WTC11 (cell line): ENCODE data around the gene EMX1.

Source experiments
- IRF2 ChIP-seq: sonication (generic); formaldehyde crosslinking; IDR thresholded peaks from 2 replicates; pipeline ENCODE4 v1.8.0; 2022; ENCODE audit warnings: low read depth, missing genetic modification reagents, borderline replicate concordance
- JUN ChIP-seq: sonication (generic); formaldehyde crosslinking; IDR thresholded peaks from 2 replicates; pipeline ENCODE4 v1.8.0; 2023; ENCODE audit warnings: mild to moderate bottlenecking, missing genetic modification reagents
- NR2C2 ChIP-seq: sonication (generic); formaldehyde crosslinking; IDR thresholded peaks from 2 replicates; pipeline ENCODE4 v1.8.0; 2022; ENCODE audit warnings: mild to moderate bottlenecking, missing genetic modification reagents
- ZNF232 ChIP-seq: sonication (generic); formaldehyde crosslinking; IDR thresholded peaks from 2 replicates; pipeline ENCODE4 v1.8.0; 2022; ENCODE audit warnings: mild to moderate bottlenecking, missing genetic modification reagents
- TF ChIP-seq, protein P1 (sequence below): fragments of 200-600 bp; IDR thresholded peaks from 2 replicates; pipeline ENCODE4 v1.8.0; 2022; ENCODE audit warnings: antibody characterized with exemption
- TF ChIP-seq, protein P2 (sequence below): sonication (generic); formaldehyde crosslinking; IDR thresholded peaks from 2 replicates; pipeline ENCODE4 v1.8.1; 2022; ENCODE audit warnings: low read depth, missing genetic modification reagents, borderline replicate concordance
- TF ChIP-seq, protein P3 (sequence below): sonication (generic); formaldehyde crosslinking; IDR thresholded peaks from 2 replicates; pipeline ENCODE4 v1.8.1; 2023; ENCODE audit warnings: mild to moderate bottlenecking, missing genetic modification reagents, borderline replicate concordance
- TF ChIP-seq, protein P4 (sequence below): sonication (generic); formaldehyde crosslinking; IDR thresholded peaks from 2 replicates; pipeline ENCODE4 v1.8.0; 2022; ENCODE audit warnings: mild to moderate bottlenecking, missing genetic modification reagents
- TF ChIP-seq, protein P5 (sequence below): sonication (generic); formaldehyde crosslinking; IDR thresholded peaks from 2 replicates; pipeline ENCODE4 v1.8.1; 2022; ENCODE audit warnings: missing genetic modification reagents, borderline replicate concordance

DNA sequence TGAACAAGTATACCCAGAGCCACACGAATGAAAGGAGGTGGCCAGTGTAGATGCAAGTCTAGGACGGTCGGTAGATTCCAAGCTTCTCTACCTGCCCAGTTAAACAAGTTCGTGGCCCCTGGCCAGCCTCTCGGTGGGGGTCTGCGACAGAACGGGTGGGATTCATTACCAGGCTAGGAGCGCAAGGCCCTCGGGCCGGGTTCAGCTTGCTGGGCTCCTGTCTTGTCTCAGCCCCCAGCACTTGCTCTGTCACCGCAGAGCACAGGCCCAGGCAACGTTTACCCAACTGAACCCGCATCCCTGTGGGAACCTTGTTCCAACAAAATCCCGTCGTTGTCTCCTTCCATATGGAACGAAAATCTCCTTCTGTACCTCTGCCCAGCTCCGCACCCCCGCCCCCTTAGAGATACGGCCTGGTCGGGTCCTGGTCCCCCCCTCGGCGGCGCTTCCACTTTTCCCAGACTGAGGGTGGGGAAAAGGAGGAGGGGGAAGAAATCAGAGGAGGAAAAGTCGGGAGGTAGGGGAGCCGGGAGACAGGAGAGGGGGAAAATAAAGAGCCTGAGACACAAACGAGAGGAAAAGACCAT, 1.9 kb upstream of the EMX1 start:
- TF ChIP-seq, protein P1, sequence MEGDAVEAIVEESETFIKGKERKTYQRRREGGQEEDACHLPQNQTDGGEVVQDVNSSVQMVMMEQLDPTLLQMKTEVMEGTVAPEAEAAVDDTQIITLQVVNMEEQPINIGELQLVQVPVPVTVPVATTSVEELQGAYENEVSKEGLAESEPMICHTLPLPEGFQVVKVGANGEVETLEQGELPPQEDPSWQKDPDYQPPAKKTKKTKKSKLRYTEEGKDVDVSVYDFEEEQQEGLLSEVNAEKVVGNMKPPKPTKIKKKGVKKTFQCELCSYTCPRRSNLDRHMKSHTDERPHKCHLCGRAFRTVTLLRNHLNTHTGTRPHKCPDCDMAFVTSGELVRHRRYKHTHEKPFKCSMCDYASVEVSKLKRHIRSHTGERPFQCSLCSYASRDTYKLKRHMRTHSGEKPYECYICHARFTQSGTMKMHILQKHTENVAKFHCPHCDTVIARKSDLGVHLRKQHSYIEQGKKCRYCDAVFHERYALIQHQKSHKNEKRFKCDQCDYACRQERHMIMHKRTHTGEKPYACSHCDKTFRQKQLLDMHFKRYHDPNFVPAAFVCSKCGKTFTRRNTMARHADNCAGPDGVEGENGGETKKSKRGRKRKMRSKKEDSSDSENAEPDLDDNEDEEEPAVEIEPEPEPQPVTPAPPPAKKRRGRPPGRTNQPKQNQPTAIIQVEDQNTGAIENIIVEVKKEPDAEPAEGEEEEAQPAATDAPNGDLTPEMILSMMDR, result no peak
- TF ChIP-seq, protein P2, sequence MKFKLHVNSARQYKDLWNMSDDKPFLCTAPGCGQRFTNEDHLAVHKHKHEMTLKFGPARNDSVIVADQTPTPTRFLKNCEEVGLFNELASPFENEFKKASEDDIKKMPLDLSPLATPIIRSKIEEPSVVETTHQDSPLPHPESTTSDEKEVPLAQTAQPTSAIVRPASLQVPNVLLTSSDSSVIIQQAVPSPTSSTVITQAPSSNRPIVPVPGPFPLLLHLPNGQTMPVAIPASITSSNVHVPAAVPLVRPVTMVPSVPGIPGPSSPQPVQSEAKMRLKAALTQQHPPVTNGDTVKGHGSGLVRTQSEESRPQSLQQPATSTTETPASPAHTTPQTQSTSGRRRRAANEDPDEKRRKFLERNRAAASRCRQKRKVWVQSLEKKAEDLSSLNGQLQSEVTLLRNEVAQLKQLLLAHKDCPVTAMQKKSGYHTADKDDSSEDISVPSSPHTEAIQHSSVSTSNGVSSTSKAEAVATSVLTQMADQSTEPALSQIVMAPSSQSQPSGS (CRISPR knock-in tag), result no peak
- no peak for TF ChIP-seq ZNF232 (CRISPR knock-in tag)
- TF ChIP-seq, protein P3, sequence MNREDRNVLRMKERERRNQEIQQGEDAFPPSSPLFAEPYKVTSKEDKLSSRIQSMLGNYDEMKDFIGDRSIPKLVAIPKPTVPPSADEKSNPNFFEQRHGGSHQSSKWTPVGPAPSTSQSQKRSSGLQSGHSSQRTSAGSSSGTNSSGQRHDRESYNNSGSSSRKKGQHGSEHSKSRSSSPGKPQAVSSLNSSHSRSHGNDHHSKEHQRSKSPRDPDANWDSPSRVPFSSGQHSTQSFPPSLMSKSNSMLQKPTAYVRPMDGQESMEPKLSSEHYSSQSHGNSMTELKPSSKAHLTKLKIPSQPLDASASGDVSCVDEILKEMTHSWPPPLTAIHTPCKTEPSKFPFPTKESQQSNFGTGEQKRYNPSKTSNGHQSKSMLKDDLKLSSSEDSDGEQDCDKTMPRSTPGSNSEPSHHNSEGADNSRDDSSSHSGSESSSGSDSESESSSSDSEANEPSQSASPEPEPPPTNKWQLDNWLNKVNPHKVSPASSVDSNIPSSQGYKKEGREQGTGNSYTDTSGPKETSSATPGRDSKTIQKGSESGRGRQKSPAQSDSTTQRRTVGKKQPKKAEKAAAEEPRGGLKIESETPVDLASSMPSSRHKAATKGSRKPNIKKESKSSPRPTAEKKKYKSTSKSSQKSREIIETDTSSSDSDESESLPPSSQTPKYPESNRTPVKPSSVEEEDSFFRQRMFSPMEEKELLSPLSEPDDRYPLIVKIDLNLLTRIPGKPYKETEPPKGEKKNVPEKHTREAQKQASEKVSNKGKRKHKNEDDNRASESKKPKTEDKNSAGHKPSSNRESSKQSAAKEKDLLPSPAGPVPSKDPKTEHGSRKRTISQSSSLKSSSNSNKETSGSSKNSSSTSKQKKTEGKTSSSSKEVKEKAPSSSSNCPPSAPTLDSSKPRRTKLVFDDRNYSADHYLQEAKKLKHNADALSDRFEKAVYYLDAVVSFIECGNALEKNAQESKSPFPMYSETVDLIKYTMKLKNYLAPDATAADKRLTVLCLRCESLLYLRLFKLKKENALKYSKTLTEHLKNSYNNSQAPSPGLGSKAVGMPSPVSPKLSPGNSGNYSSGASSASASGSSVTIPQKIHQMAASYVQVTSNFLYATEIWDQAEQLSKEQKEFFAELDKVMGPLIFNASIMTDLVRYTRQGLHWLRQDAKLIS (CRISPR knock-in tag), result no peak
- TF ChIP-seq IRF2, result no peak
- TF ChIP-seq NR2C2, result no peak
- TF ChIP-seq JUN (CRISPR knock-in tag), result no peak
- TF ChIP-seq, protein P4, sequence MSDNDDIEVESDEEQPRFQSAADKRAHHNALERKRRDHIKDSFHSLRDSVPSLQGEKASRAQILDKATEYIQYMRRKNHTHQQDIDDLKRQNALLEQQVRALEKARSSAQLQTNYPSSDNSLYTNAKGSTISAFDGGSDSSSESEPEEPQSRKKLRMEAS (CRISPR knock-in tag), result no peak
- TF ChIP-seq, protein P5, sequence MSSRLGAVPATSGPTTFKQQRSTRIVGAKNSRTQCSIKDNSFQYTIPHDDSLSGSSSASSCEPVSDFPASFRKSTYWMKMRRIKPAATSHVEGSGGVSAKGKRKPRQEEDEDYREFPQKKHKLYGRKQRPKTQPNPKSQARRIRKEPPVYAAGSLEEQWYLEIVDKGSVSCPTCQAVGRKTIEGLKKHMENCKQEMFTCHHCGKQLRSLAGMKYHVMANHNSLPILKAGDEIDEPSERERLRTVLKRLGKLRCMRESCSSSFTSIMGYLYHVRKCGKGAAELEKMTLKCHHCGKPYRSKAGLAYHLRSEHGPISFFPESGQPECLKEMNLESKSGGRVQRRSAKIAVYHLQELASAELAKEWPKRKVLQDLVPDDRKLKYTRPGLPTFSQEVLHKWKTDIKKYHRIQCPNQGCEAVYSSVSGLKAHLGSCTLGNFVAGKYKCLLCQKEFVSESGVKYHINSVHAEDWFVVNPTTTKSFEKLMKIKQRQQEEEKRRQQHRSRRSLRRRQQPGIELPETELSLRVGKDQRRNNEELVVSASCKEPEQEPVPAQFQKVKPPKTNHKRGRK, result no peak
